ENCODE measurements around the gene IPMK. TPM values are rescaled to one million over a fixed set of nuclear protein-coding genes. Genes with fewer than 3 reads are reported as not detected.
"Not testable (repeated sequence)": the region's sequence is repeated elsewhere in the genome, so short reads cannot be mapped to it uniquely, and the experiment has no call there.

IPMK gene
- total RNA-seq, 2 donors from 2014 or later = 5.7 to 10.1 TPM

DNA sequence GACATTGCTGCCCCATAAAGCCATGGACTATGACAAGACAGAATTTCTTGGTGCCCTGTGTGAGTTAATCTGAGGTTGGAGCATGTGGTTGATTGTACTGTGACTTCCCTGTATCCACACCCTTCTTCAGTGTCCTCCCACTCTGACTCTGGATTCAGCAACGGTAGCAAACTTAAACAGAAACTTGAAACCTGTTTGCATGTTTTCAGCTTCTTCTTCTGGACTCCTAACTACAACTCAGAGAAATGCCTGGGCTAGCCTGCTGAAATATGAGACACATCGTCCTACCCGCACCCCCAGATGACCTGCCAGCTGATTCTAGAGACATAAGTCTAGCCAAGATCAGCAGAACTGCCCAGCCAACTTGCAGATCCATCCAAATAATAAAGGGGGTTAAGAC lies 78.4 kb downstream of the IPMK start:
- H3K36me3 Mint-ChIP-seq = no peaks in the 10 kb centered on the region
- no peaks in the 10 kb centered on the region for H3K9me3 Mint-ChIP-seq
- DNase-seq (ENCODE audit: low spot score in 2 of 2) (no peak), ATAC-seq (peak in 1 of 2 donors; percentile 9)
- H3K27ac Mint-ChIP-seq = no peak overlapping the region

DNA sequence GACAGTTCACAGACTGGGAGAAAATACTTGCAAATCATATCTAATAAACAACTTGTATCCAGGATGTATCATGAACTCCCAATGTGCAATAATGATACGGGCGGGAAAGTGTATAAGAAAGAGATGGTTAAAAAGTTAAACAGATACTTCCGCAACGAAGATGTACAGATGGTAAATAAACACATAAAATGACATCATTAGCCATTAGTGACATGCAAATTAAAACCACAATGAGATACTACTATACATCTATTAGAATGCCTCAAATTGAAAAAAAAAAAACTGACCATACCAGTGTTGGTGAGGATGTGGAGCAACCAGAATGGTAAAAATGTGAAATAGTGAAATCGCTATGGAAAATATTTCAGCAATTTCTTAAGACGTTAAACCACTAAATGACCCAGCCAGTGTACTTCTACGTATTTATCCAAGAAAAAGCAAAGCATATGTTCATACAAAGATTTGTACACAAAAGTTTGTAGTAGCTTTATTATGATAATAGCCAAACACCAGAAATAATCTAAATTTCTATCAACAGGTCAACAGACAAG lies 83.5 kb downstream of the IPMK start:
- DNase-seq (ENCODE audit: low spot score in 2 of 2) (no peak), ATAC-seq (no peak)
- no peaks in the 10 kb centered on the region for H3K9me3 Mint-ChIP-seq
- H3K27ac Mint-ChIP-seq = no peak overlapping the region
- no peaks in the 10 kb centered on the region for H3K36me3 Mint-ChIP-seq

DNA sequence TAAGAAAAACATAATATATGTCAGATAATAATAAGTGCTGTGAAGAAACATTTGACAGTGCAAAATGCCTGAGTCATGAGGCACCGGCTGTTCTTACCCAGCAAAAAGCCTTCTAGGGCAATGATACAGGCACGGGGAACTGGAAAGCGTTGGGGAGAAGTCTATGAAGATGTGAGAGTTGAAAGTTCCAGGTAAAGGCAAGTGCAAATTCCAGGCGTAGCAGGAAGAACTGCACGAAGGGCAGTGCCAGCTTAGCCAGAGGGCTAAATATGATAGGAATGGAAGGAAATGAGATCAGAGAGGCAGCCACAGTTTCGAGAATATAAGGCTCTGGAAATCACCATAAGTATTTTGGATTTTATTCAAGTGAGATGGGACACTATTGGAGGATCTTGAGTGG lies 87.0 kb downstream of the IPMK start:
- H3K9me3 Mint-ChIP-seq = no peaks in the 10 kb centered on the region
- no peak for ATAC-seq

DNA sequence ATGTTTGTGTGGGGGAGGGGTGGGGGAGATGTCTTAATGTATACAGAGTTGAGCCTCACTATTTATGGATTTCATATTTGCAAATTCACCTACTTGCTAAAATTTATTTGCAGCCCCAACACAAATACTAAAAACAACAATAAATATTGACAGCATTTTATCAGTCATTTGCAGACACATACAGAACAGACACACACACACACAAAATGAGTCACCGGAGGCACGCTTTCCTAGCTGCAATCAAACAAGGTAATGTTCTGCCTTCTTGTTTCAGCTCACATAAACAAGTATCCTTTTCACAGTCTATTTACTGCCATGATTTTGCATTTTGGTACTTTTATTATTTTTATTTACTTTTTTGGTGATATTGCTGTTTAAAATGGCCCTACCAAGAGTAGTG lies 88.5 kb downstream of the IPMK start:
- no peaks in the 10 kb centered on the region for H3K9me3 Mint-ChIP-seq
- no peak overlapping the region for H3K27ac Mint-ChIP-seq
- H3K36me3 Mint-ChIP-seq = no peaks in the 10 kb centered on the region
- DNase-seq (ENCODE audit: low spot score in 2 of 2) = no peak
- no peak for ATAC-seq

More for the DNA sequence above, 87.0 kb downstream of the IPMK start:
- no peak for DNase-seq (ENCODE audit: low spot score in 2 of 2)
- H3K27ac Mint-ChIP-seq = no peak overlapping the region
- H3K36me3 Mint-ChIP-seq = no peaks in the 10 kb centered on the region

DNA sequence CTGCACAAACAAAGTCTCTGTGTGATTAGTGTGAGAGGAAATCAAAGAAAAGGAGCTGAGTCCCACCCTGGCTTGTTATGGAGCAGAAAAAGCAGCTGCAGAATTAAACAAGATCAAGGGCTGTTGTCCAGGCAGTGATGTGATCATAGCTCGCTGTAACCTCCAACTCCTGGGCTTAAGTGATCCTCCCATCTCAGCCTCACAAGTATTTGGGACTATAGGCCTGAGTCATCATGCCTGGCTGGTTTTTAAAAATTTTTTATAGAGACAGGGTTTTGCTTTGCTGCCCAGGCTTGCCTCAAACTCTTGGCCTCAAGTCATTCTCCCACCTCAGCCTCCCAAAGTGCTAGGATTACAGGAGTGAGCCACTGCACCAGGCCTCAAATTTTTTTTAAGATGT lies 88.9 kb downstream of the IPMK start:
- DNase-seq (ENCODE audit: low spot score in 2 of 2) = no peak
- ATAC-seq = no peak
- Mint-ChIP-seq H3K36me3 (no peaks in the 10 kb centered on the region), H3K9me3 (no peaks in the 10 kb centered on the region), H3K27ac (no peak overlapping the region)

DNA sequence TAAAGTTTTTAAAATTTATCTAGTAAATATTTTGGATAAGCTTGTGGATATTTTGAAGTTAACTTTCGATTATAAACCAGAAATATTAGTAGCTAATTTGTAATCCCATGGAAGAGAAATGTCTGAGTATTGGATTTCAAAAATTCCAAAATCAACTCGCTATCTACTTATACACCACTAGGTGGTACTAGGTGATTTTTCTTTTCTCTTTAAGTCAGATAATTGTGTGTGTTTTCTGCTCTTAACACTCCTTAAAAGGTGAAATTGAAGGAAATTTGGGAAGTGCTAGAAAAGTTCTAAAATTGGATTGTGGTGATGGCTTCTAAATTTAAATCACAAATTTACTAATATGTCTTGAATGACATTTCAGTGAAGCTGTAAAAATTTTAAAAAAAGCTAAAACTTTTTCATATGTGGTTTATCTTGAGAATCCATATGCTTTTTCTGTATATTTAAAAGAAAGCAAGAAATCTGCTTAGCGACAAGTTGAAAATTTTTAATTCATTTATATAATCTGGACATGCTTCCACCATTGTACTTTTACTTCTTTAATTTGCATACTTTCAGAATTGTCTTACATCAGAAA lies 90.2 kb downstream of the IPMK start:
- H3K36me3 Mint-ChIP-seq = no peaks in the 10 kb centered on the region
- ATAC-seq (no peak), DNase-seq (ENCODE audit: low spot score in 2 of 2) (no peak)
- H3K27ac Mint-ChIP-seq = no peak overlapping the region
- H3K9me3 Mint-ChIP-seq = no peaks in the 10 kb centered on the region

DNA sequence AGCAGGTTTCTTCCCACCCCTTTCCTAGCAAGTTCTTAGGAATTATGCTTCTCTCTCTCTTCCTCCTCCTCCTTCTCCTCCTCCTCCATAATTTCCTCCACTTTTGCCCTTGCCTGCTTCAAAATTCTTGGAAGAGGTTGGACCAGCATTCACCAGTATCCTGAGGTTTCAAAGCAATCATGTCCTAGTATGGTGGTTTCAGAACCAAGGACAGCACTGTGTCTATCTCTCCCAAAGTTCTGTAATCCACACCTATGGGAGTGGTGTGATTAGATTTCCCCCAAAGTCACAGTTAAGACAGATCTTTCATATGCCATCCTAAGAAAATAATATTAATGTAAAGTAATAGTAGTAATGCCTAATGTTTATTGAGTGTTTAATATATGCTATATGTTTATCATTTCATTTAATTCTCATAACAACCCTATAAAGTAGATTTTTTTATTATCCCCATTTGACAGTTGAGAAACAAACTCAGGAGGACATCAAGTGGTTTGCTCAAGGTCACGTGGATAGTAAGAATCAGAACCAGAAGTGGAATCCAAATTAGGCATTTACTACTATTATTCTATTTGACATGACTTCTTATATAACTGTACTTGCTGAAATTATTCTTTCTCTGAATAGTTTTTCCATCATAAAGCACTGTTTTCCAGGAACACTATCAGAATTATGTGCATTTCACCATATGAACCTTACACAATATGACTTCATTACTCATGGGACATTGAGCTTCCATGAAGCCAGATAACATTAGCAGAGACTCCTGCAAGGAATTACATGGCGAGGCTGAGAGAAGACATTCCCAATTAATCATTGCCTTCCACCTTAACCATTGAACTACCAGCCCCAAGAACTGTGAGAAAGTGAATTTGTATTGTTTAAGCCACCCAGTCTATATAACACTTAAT lies 91.4 kb downstream of the IPMK start:
- Mint-ChIP-seq H3K27ac (no peak overlapping the region), H3K9me3 (no peaks in the 10 kb centered on the region), H3K36me3 (no peaks in the 10 kb centered on the region)
- no peak for ATAC-seq
- no peak for DNase-seq (ENCODE audit: low spot score in 2 of 2)

DNA sequence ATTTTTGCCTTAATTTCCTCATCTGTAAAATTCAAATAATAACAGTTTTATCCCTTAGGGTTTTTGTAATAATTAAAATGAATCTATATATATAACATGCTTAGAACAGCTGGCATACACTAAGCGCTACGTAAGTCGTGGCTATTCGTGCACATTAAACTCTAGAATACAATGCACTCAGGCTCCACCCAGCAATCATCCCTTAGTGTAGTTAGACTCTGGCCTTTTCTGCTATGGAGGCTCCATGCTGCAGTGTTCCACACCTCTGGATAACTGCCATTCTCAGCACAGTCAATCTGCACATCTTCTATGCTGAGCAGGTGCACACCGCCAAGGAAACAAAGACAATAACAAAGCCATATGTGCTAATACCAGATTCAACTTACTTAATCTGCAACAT lies 92.9 kb downstream of the IPMK start:
- DNase-seq (ENCODE audit: low spot score in 2 of 2) (no peak), ATAC-seq (no peak)
- Mint-ChIP-seq H3K27ac (no peak overlapping the region), H3K9me3 (no peaks in the 10 kb centered on the region), H3K36me3 (no peaks in the 10 kb centered on the region)

DNA sequence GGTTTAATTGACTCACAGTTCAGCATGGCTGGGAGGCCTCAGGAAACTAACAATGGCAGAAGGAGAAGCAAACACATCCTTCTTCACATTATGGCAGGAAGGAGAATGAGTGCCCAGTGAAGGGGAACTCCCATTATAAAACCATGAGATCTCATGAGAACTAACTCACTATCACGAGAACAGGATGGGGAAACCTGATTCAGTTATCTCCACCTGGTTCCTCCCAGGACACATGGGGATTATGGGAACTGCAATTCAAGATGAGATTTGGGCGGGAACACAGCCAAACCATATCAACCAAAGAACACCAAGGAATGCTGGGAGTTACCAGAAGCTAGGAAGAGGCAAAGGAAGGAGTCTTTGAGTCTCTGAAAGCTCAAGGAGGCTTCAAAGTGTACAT lies 94.3 kb downstream of the IPMK start:
- Mint-ChIP-seq H3K9me3 (no peaks in the 10 kb centered on the region), H3K27ac (no peak overlapping the region), H3K36me3 (no peaks in the 10 kb centered on the region)
- ATAC-seq (peak in 1 of 2 donors; percentile 28), DNase-seq (ENCODE audit: low spot score in 2 of 2) (no peak)

DNA sequence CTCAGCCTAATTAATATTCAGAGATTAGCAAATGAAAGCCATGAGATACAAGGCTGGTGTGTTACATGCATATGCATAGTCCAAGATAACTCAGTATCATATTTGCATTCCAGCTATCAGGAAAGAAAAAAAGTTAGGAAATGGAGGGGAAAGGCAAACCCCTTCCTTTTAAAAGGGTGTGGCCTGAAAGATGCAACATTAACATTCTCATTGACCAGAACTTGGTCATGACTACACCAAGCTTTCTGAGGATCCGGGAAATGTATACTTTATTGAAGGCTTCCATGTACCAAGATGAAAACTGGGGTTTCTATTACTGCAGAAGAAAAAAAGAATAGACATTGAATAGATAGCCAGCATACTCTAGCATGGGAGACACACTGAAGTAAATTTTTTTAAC lies 96.5 kb downstream of the IPMK start:
- no peak for ATAC-seq
- H3K27ac Mint-ChIP-seq = no peak overlapping the region
- DNase-seq (ENCODE audit: low spot score in 2 of 2) = no peak
- H3K36me3 Mint-ChIP-seq = no peaks in the 10 kb centered on the region
- no peaks in the 10 kb centered on the region for H3K9me3 Mint-ChIP-seq

DNA sequence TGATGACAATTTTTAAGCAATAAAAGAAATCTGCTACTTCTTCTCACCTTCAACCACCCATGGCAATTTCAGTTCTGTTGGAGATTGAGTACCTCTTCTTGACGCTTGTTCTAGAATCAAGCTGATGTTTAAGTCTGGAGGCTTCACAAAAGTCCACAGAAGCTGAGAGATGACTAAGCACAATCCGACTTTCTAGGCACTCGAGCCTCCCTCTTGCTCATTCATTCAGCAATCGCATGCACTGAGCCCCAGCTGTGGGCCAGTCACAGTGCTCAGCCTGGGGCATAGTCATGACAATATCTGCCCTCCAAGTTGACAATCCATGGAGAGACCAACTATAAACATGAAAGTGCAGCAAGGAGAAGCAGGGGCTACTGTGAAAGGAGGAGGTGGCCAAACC lies 103.2 kb downstream of the IPMK start:
- ATAC-seq (no peak), DNase-seq (ENCODE audit: low spot score in 2 of 2) (no peak)
- Mint-ChIP-seq H3K27ac (no peak overlapping the region), H3K9me3 (no peaks in the 10 kb centered on the region), H3K36me3 (no peaks in the 10 kb centered on the region)

DNA sequence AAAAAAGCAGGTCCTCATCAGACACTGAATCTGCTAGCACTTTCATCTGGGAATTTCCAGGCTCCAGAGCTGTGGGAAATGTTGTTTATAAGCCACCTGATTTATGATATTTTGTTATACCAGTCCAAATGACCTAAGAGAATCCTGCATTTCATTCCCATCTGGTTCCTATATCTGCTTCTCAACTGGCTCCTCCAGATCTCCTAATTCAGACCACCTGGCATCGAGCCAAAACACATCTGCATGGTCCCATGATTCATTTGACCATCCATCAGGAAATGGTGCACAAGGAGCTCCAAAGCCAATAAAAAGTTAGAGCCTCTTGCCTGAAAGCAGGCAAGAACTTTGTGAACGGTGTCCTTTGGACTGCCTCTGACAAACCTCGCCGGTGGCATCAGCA lies 108.9 kb downstream of the IPMK start:
- ATAC-seq (no peak), DNase-seq (ENCODE audit: low spot score in 2 of 2) (no peak)
- Mint-ChIP-seq H3K27ac (no peak overlapping the region), H3K9me3 (no peaks in the 10 kb centered on the region), H3K36me3 (no peaks in the 10 kb centered on the region)

DNA sequence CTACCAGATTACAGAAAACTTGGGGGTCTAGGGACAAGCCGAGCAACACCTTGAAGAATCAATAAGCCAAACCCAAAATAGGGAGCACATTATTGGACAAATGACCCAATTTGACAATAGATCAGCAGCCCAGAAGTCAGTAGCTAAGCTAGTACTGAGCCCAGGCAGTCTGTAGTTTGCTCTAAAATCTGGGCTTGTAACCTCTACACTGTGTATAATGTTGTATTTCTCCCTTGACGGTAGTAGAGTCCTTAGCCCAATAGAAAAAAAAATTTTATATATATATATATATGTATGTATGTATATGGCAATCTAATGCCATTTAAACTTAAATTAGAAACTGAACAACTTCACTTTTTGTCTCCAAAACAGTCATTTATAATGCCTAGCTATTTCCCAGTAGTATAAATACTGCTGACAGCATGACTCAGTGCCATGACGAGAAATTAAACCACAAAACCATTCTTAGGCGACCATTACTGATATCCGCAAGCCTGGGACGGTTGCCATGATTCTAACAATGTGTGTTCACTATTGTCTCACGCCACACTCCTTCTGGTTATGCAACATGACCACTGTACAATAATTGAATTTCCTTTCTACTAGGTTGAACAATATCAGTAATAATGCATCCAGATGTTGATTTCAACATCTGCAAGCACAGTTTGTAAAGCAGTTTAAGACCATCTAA lies 110.5 kb downstream of the IPMK start:
- DNase-seq (ENCODE audit: low spot score in 2 of 2) (peak in 1 of 2 donors; percentile 6), ATAC-seq (peak in 1 of 2 donors; percentile 78)
- Mint-ChIP-seq H3K27ac (no peak overlapping the region), H3K9me3 (no peaks in the 10 kb centered on the region), H3K36me3 (no peaks in the 10 kb centered on the region)

DNA sequence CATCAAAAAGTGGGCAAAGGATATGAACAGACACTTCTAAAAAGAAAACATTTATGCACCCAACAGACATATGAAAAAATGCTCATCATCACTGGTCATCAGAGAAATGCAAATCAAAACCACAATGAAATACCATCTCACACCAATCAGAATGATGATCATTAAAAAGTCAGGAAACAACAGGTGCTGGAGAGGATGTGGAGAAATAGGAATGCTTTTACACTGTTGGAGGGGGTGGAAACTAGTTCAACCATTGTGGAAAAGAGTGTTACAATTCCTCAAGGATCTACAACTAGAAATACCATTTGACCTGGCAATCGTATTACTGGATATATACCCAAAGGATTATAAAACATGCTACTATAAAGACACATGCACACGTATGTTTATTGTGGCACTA lies 111.8 kb downstream of the IPMK start:
- H3K36me3 Mint-ChIP-seq; DNase-seq (ENCODE audit: low spot score in 2 of 2); H3K27ac Mint-ChIP-seq; ATAC-seq; H3K9me3 Mint-ChIP-seq: not testable (repeated sequence)

DNA sequence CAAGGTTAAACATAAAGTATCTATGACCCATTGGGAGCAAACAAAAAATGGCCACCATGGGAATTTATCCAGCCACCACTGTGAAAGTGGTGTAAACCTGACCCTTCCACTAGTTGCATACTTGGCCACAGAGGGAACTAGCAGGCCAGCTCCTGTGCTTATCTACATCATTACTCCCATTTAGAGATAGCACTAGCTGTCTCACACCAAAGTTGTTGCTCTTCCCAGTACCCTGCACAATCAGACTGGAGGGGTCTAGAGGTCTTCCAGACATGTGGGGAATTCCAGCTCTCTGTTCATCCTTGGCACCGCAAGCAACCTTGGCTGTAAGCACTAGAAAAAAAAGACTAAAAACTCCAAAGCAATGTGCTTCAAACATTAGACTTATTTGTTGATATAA lies 113.9 kb downstream of the IPMK start:
- Mint-ChIP-seq H3K9me3 (no peaks in the 10 kb centered on the region), H3K36me3 (no peaks in the 10 kb centered on the region), H3K27ac (no peak overlapping the region)
- DNase-seq (ENCODE audit: low spot score in 2 of 2) (no peak), ATAC-seq (no peak)

DNA sequence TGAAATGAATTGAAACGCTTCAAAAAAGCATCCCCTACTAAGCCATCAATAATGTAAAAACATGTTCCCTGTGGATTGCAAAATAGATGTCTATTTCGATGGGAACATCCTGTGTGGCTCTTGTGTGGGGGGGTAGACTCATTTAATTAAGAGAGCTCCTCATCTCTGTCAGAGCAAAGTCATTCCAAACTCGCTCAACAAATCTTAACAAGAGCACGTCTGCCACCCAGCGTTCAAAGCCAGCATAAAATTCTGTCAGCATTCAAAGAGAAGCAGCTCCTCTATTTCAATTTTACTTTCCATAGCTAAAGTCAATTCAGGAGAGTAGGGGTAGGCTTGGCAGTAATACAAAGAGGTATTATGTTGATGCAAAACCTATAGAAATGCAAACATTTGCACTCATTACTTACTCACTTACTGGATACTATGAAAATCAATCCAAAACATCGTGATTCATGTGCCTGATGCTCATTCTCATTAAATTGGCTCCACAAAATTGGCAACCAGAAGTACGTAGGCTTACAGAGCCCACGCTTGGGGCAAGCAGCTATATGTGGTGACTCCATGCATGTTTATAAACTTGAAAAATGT lies 114.9 kb downstream of the IPMK start:
- ATAC-seq = peak in 1 of 2 donors; percentile 51
- H3K9me3 Mint-ChIP-seq = no peaks in the 10 kb centered on the region
- no peak overlapping the region for H3K27ac Mint-ChIP-seq
- peak in 1 of 2 donors; percentile 46 for DNase-seq (ENCODE audit: low spot score in 2 of 2)
- no peaks in the 10 kb centered on the region for H3K36me3 Mint-ChIP-seq

DNA sequence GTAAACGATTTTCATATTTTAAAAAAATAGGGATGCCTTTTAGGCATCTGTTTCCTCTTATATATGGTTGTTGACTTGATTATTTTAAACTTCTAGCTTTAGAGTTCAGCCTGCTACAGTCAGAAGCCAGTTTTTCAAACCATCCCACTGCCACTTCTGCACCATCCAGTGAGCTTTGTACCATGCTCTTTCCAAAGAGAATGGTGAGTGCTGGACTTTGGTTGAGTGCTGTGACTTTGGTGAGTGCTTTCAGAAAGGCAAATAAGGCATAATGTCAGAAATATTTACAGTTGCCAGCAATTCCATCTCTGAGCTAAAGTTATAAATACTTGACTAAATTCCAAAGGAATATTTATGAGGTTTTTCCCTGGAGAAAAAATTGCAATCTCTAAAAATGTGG lies 117.4 kb downstream of the IPMK start:
- H3K9me3 Mint-ChIP-seq = no peaks in the 10 kb centered on the region
- ATAC-seq (no peak), DNase-seq (ENCODE audit: low spot score in 2 of 2) (no peak)
- H3K36me3 Mint-ChIP-seq = no peaks in the 10 kb centered on the region
- no peak overlapping the region for H3K27ac Mint-ChIP-seq
